ENCODE data around the gene TRIM9.
"Not testable (repeated sequence)": the region's sequence is repeated elsewhere in the genome, so short reads cannot be mapped to it uniquely, and the experiment has no call there.

Gene TRIM9

DNA sequence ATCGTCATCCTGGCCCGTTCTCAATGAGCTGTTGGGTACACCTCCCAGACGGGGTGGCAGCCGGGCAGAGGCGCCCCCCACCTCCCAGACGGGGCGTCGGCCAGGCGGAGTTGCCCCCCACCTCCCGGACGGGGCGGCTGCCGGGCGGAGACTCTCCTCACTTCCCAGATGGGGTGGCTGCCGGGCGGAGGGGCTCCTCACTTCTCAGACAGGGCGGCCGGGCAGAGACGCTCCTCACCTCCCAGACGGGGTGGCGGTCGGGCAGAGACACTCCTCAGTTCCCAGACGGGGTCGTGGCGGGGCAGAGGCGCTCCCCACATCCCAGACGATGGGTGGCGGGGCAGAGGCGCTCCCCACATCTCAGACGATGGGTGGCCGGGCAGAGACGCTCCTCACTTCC, 138.5 kb downstream of the TRIM9 start:
- not testable (repeated sequence) for DNase-seq

- peak; percentile 77 for DNase-seq
These were observed 139.4 kb downstream of the TRIM9 start for GRCh38 chr14:50955373-50956043.

GRCh38 chr14:50954811-50955372, 140.0 kb downstream of the TRIM9 start:
- DNase-seq = peak; percentile 61

DNA sequence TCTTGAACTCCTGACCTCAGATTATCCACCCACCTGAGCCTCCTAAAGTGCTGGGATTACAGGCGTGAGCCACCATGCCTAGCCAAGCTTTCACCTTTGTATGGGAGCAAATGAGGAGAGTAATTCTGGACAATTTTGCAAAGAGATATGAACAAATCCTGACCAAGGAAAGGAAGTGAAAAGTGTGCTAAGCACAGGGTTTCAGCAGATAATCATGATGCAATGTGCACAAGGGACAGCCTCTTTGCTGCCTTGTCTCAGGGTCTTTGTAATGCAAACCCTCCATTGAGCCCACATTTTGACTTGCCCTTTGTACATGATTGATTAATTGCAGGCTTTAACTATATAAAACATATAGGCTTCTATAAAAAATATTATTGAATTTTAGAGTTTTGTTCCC, 141.4 kb downstream of the TRIM9 start:
- no peak for DNase-seq

DNA sequence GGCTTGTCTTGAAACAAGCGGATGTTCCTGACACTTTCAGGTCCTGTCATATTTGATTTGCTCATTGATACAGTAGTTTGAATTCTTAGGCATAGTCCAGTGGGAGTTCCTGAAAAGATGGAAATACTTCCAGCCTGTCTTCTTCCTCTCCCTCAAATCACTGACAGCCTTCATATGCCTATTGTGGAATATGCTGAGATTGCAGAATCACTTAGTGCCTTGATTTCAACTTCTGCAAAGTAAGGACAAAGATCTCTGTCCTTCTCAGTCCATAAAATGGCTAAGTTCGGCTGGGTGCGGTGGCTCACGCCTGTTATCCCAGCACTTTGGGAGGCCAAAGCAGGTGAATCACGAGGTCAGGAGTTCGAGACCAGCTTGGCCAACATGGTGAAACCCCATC, 143.9 kb downstream of the TRIM9 start:
- DNase-seq = no peak

DNA sequence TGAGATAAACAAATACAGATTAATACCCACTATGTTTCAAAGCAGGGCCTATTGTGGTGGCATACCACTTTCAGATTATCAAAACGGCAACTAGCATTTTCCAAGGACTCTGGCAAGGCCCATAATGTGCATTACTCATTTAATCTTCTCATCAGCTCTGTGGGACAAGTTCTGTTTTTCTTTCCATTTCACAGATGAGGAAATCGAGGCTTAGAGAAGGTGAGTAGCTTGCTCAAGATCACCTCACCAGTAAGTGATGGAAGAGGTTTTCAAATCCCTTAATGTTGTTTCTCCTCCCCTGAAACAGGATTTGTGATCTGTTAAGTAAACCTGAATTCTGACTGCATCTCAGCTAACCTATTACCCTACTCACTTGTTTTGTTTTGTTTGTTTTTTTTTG, 146.7 kb downstream of the TRIM9 start:
- no peak for DNase-seq

DNA sequence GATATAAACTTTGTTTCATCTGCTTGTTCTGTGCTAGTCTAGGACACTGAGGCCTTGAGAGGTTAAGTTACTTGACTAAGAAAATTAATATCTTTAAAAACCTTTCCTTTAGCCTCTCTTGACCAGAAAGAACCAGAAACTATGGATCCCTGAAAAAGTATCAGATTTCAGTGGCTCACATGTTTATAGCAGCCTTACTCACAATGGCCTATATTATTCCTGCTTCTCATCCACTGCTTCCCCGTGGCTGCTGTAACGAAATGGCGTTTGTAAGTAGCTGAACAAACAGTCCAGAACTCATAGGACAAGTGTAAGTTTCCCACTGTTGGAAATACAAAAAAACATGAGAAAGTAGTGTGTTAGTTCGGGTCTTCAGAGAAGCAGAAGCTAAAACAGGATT, 147.5 kb downstream of the TRIM9 start:
- DNase-seq = no peak

DNA sequence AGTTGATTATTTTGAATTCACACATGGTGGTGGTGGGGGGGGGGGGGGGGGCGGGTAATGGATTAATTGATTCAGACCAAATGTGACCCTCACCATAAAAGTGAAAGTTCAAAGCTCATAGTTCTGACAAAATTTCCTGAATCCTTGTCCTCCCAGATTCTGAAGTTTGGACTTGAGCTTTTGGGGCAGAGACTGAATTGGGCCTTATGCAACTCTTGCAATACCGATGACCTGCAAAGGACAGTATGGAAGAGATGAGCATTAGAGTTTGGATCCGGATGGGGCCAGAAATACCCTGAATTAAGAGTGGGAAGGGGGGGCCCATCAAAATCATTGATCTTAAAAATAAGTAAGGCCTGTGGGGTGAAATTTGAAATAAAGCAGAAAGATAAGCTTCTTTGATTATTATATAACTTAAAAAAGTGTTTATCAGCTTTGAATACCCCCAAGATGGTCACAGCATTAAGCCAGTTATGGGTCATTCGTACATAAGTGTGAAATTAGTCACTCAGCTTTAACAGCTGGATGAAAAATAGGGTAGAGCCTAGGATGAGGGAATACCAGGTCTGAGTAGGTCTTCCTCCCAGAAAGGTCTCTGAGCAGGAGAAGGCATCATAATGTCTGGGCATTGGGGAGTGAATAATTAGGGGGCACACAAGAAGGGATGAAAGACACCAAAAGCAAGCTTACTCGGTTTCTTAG, 148.5 kb downstream of the TRIM9 start:
- DNase-seq = no peak

- DNase-seq = peak; percentile 77
These were observed 150.1 kb downstream of the TRIM9 start for GRCh38 chr14:50944647-50945413.

GRCh38 chr14:50943943-50944646, 150.8 kb downstream of the TRIM9 start, which contains the start of gene PYGL:
Gene PYGL (minus strand): TSS chr14:50944483. CDS start chr14:50944403, 80 bp downstream.
- no peak for DNase-seq

- DNase-seq = no peak
These were observed 151.5 kb downstream of the TRIM9 start for GRCh38 chr14:50943261-50943942.

GRCh38 chr14:50941638-50942037, 153.3 kb downstream of the TRIM9 start:
- not testable (repeated sequence) for DNase-seq

DNA sequence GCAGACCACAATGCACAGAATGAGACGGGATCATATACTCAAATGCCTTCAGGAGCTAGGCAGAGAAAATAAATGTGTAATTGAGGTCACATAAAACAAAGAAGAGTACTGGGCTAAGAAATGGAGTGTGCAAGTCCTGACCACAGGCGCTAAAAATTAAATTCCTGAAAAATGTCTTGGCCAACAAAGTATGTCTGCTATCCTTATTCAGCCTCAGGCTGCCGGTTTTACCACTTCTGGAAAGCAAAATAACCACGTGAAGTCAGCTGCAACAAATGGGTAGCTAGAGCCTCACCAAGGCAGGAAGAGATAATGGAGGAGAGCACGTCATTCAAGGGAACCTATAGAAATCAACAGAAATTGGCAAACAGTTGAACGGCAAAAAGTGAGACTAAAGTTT, 153.8 kb downstream of the TRIM9 start:
- no peak for DNase-seq

DNA sequence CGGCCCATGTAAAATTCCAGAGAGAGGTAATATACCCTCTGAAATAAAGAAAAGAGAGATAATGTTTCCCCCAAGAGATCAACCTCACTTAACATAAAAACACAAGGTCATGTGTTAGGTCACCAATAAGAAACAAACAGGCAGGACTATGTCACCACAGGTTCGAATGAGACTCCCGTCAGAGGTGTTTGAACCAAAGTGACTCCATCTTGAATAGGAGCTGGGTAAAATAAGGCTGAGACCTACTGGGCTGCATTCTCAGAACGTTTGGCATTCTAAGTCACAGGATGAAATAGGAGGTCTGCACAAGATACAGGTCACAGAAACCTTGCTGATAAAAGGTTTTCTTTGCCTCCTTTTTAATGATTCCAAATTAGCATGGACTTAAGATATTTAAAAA, 157.1 kb downstream of the TRIM9 start:
- DNase-seq = no peak

GRCh38 chr14:50937325-50937724, 157.6 kb downstream of the TRIM9 start:
- no peak for DNase-seq

DNA sequence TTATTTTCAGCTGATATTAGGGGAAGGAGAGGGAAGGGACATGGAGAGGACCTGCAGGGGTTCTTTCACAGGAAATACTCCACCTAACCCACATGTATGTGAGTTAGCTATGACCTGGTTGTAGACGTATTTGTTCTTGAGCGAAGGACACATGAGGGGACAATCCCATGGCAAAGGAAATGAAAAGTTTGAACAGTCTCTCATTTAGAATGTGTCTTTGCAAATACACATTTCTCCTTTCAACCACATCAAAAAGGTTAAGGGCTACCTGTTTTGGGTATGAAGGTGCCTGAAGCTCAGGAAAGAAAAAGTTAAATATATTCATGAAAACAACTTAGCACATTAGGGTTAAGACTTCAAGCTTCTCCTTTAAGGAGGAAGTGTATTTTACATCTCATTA, 158.0 kb downstream of the TRIM9 start:
- DNase-seq = no peak

DNA sequence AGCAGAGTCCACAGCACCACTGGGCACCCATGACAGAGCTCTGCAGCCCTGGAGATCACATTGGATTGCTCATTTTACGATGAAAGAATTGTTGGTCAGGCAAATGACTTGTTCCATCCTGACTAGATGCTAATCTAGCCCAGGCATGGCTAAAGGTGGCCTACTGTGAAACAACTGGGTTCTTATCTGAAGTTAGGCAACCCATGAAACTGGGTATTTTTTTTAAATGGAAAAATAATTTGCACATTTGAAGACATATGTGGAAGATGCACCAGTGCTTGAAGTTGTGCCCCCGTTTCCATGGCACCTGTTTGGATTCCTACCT, 158.9 kb downstream of the TRIM9 start:
- no peak for DNase-seq

GRCh38 chr14:50935126-50936015, 159.5 kb downstream of the TRIM9 start:
- DNase-seq = no peak

- no peak for DNase-seq
These were observed 162.1 kb downstream of the TRIM9 start for GRCh38 chr14:50932592-50933495.

DNA sequence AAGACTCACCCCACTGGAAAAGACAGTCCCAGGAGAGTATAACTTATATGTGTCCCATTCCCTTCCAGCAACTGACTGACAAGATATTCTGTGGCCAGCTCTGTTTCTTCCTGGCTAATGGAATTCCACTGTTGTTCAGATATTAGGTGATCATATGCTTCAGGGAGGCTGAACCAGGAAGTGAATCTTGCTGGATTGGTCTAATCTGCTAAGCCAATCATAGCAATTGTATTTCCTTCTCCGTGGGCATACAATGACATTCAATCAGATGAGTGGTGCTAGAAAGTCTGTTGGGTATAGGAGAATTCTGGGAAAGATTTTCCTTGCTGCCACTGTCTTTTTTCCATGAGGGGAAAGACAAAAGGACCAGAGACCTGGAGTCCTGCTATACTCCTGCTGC, 162.7 kb downstream of the TRIM9 start:
- DNase-seq = no peak
